Superior temporal gyrus (tissue), 1 donor: ENCODE results near the gene TTC39B.

ENCODE experiments used
- DNase-seq: peaks from one replicate; pipeline ENCODE4 v3.0.0-alpha.2; 2016; ENCODE audit errors: extremely low spot score

The TTC39B gene

DNA sequence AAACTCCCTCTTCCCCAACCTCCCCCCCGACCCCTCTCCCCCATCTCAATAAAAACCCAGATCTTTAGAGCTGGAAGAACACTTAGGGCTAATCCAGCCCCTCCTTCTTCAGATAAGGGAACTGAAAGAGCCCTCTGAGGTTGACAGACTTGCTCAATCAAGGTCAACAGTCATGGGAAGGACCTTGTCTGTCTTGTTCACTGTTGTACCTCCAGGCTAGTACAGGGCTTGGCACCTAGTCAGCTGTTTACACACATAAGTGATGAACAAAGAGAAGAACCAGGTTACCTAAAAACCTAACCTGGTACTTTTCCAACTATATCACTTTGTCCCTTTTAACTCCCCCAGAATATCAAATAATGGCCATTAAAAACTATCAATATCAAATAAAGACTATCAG, 2.4 kb downstream of the TTC39B start:
- no peak for DNase-seq

DNA sequence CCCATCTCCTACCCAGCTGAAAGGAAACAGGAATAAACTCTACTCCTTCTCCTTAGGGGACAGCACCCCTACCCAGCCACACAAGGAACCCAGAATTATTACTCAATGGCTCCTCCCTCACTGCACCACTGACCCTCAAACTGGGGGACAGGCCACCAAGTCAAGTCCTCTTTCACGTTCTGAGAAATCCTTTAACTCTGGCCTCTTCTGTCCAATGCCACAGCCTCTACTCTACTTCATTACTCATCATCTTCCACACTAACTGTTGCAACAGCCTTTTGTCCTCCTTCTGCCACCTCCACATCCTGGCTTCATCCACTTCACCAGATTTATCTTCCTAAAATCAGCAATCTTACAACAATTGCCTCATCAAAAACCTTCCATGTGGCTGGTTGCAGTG, 6.8 kb downstream of the TTC39B start:
- no peak for DNase-seq

DNA sequence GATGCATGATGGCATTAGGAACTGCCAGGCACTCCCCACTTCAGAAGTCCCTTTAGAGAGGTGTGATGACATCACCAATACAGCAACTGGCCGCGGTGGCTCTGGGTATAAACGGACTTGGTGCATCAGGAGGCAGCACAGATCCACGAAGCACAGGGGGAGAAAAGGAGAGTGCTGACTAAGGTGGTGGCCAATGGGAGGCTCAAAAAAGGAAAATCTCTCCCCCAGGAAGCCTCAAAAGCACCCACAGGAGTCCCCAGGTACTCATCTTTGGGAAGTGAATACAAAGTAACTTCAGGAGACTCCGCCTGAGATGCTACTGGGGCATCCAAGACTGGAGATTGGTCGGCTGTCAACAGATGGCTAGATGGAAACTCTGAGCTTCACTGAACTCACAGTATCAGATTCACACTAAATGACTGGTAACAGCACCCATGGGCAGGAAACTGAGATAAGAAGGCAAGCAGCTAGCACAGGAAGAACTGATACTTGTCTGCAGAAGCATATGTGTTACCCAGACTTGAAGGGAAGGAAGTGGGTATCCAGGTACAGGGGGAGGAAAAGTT, 7.6 kb downstream of the TTC39B start:
- DNase-seq = no peak

DNA sequence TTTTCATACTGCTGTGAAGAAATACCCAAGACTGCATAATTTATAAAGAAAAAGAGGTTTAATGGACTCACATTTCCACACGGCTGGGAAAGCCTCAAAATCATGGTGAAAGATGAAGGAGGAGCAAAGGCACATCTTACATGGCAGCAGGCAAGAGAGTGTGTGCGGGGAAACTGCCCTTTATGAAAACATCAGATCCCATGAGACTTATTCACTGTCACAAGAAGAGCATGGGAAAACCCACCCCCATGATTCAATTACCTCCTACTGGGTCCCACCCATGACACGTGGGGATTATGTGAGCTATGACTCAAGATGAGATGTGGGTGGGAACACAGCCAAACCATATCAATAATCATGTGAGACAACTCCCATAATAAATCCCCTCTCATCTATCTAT, 8.7 kb downstream of the TTC39B start:
- DNase-seq = no peak

DNA sequence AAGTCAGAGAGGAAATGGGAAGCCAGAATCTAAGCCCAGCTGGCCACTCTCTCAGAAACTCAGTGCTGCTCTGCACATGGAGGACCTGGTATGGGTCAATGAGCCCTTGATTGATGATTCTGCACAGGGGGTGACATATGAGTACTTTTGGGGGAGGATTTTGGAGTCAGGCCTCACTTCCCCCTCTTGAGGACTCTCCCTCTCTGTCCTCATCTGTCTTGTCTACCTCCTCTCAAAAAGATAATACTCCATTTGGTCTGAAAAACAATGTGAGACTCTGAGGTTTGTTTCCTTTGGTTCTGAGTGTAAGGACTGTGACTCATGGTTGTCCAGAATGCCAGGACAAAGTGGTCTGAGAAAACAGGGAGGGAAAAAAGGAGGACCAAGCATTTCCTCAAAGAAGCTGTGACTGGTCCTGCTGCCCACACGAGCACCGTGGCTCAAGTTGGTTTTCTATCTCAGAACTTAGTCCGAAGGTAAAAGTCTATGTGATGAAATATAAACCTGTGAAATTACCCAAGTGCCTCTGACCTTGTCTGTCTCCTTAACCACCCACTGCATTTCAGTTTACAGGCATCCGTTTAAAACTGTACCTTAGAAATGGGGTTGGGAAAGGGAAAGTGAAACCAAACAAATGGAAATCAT, 11.1 kb downstream of the TTC39B start:
- no peak for DNase-seq

DNA sequence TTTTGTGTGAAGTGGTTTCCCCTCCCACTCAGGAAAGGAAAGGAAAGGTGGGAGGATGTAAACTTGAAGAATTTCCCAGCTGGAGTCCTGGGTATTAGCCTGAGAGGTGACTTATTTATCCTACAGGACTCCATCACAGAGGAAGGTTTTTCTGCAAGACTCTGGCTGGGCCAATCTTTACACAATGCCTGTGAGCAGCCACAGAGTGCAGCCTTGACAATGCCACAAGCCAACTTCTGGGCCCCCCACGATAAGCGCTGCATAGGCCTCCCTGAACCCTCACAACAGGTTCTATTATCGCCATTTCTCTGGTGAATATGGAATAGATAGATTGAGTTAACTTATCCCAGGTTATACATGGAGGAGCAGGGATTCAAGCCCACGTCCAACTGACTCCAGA, 12.4 kb downstream of the TTC39B start:
- DNase-seq = no peak

DNA sequence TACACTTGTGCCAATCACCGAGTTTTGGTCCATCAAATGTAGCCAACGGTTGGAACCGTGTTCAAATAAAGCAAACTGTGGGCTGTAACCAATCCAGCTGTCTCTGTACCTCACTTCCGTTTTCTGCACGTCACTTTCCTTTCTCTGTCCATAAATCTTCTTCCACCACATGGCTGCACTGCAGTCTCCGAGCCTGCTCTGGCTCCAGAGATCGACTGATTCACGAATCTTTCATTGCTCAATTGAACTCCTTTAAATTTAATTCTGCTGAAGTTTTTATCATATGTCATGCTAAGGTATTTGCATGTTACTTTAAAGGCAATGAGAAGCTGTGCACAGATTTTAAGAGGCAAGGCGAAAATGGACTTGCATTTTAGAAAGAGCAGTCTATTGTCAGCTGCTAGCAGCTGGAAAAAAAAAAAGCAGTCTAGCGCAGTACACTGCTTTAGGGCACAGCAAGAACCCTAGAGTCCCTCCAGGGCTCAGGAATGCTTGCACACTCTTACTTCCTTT, 13.2 kb downstream of the TTC39B start:
- DNase-seq = peak; percentile 44

DNA sequence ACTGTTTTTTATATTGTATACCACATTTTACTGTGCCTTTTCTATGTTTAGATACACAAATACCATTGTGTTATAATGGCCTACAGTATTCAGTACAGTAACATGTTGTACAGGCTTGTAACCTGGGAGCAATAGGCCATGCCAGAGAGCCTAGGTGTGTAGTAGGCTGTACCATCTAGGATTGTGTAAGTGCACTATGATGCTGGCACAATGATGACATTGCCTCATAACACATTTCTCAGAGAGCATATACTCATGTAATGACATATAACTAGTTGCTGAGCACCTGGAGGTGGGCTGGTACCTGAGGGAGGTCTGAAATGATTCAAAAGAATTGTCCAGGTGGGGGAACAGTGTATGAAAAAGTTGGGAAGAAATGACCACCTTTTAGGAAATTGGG, 13.9 kb downstream of the TTC39B start:
- DNase-seq = no peak

DNA sequence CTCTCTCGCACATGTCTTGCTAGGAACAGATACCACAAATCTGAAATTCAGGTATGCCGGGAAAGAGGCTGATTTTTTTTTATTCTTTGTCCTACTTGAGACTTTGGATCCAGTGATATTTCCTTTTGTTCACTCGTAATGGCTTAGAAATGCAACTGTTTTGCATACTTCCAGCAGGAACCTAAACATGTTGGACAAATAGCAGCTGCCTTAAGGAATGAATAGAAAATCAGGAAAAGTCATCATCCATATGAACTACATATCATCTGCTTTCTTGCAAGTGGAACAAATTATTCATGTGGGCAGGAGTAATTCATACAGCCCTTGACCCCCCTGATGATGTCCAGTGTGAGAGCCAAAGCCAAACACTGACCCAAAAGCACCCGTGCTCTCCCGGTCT, 17.4 kb downstream of the TTC39B start:
- no peak for DNase-seq

DNA sequence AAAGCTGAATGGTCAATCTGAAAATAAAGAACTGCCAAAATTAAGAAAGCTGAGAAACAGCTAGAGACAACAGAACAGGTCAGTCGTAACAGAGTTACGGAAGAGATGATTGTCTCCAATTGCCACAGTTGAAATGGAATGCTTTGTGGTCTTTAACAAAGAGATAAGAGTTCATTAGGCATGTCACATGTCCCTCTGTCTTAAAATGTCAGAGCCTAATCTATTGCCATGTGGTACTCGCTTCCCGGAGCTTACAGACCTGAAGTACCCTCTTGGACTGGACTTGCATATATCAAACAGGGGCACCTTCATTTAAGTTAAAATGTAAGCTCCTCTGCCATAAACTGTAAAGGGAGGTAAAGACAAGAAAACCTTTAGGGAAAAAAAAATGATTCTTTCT, 19.7 kb downstream of the TTC39B start:
- no peak for DNase-seq

DNA sequence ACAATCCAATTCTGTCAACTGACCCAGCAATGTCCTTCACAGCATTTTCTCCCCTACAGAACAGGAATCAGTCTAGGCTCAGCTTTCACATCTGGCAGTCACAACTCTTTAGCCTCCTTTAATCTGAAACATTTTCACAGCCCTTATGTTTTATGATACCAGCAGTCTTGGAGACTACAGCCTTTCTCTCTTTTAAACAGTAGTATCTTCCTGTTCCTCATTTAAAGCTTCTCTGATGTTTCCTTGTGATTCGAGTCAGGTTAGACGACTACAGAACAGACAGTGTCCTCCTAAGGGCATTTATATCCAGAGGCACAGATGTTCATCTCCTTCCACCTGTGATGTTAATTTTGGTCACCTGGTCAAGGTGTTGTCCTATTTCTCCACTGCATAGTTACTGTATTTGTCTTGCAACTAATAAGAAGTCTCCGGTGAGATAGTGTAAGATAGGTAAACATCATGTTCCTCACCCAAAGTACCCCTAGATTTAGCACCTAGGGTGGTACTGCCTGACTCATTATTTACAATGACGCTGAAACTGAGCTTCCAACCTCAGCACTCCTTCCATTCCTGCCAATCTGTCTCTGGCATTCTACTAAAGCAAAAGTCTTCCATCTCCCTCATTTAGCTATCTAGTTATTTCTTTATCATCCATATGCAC, 20.7 kb downstream of the TTC39B start:
- DNase-seq = no peak

DNA sequence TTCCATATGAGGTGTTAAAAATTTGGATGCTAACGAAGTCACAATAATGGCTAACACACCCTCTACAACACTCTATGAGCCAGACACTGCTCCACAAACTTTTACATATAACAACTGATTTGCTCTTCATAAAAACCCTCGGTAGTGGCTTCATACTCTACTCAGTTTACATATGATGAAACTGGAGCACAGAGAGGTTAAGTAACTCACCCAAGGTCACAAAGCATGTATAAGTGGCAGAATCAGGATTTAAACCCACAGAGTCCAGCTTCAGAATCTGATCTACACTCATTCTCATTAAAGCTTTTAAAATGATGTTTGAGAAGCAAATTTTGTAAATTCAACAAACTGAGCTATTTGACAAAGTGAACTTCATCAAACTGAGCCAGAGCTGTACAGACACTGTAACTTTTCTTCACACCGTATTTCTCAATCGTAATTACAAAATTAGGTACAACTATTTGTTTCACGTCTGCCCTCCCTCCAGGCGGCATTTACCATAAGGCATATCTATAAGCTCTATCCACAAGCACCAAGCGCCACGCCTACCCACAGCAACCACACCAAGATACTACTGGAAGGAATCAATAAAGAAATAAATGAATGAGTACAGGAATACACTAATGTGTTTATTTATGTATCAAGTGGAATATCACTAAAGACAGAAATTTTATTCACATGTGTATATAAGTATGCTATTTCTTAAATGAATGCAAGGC, 24.3 kb downstream of the TTC39B start:
- DNase-seq = no peak

DNA sequence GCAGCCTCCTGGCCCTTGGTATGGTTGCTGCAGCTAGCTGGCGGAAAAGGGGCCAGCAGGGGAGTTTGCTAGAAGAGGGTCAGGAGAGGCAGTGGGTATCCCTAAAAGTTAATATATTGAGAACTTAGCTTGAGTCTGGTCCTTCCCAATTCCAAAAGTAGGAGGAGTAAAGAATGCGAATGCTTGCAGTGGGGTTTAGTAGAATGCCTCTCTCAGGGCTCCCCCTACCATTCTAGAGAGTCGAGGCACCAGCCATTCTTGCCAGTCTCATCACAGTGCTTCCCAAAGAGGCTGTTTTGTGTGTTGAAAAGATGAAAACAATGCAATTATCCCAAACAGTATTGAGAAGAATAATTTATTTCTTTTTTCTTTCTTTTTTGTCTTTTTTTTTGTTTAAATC, 26.4 kb downstream of the TTC39B start:
- DNase-seq = no peak

DNA sequence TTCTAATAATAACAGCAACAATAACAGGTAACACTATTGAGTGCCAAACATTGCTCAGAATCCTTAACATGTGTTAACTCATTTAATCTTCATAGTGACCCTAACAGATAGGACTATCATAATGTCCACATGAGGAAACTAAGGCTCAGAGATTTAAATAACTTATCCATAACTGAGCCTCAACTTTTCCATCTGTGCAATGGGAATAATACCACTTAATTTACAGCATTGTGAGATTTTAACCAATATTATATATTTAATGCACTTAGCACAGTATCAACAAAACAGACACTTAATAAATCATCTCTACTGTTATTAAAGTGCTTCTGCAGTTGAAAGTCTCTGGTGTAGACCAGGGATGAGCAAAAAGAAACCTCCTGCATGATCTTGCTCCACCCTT, 28.2 kb downstream of the TTC39B start:
- DNase-seq = no peak

DNA sequence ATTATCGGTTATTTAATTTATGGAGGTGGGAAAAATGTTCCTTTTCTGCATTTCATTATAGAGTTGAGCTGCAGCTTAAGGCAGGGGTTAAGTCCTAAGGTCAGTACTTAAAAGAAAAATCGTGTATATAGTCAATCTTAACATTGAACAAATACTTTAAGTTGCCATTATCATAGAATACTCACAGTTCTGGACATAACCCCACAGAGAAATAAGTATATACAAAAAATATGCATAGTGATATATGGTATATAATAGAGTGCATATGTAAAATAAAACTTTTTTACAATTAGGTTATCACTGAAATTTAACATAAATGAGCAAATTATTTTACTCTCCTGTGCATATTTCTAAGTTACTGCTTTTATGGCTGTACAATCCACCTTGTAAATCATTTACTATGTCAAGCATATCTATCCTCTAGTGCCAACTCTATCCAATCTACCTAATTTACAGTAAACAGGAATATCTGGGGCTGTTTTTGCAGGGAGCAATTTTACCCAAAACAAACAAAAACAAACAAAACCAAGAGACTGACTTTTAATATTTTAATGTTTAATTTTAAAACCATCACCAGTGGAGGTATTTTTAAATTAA, 28.8 kb downstream of the TTC39B start:
- DNase-seq = no peak

DNA sequence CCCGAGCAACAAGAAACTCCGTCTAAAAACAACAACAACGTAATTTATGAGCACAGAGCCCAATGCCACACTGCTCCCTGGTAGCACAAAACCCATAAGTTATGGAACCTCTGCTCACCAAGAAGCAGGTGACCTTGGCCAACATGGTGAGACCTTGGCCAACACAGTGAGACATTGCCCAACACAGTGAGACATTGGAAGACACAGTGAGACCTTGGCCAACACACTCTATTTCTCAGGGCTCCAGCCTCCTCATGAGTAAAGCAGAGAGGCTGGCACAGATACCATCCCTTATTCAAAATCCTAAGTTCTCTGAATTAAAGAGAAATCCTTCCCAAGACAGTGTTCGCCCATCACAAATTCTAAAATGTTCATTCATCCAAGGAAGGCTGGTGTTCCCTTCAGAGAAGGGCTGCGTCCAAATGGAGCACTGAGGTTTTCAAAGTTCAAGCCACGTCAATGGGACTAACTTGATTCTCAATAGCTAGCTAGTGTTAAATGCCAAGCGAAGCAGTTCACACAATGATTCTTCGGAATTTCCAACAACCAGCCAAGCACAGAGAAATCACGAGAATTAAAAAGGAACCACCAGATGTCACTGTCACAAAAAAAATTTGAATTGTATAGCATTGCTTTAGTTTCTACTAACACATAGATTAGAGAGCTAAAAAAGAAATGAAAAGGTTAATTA, 29.5 kb downstream of the TTC39B start:
- DNase-seq = peak; percentile 93

DNA sequence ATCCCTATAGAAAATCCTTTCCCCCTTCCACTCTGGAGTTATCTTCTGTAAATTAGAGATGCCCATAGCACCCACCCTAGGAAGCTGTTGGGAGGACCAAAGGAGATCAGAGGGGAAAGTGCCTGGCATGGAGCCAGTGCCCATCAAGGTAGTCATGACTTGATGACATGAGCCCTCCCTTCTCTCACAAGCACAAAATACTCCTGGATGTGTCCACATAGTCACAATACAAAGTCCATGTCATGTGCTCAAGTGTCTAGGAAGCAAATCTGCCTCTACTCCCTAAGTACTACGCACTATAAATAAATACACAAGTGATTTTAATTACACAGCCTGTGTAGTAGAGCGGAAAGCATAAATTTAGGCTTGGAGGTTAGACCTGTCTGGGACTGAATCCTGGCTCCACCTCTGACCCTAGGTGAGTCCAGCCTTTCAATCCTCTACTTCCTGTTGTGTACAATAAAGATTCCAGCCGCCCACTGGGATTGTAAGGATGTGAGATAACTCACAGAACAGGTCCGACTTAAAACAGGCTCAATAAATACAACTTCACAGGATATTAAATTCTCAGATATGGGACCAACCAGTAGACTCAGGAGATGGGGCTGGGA, 30.6 kb downstream of the TTC39B start:
- DNase-seq = no peak

DNA sequence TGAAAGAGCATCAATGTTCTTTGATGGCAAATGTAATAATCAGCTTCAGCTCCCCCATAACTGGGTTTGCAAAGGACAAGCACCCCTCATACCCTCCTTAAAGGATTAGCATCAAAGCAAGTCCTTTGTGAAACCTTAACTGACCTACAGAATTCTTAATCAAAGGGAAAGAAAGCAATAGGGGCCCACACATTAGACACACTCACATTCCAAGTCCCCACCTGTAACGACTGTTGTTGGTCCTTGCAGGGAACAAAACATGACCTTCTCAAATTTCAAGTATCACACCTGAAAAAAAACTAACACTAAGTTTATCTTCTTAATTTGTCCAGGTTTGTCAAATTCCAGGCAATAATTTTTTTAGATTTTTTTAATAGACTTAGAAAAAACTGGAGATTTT, 32.6 kb downstream of the TTC39B start:
- no peak for DNase-seq

DNA sequence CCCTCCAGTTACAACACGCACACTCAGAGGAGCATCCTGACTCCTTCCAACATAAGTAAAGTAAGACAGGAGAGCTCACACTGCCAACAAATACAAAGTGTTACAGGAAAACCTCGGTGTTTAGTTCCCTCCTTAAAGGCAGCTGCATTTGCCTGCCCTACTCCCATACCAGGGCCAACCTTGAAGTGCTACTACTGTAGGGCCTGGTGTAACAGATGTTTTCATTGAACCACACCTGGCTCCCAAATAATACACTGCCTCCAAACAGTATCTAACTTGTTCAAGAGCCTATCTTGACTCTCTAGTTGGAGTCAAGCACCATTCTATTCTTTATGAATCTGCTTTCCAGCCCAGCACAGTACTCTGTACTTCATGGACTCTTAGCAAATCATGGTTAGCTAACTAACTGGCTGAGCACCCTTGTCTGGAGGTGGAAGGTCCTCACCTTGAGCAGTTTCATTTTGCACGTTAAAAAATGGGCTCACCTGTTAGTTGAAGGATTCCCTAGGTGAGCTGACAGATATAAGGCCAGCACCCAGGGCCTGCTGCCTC, 34.6 kb downstream of the TTC39B start:
- DNase-seq = no peak

DNA sequence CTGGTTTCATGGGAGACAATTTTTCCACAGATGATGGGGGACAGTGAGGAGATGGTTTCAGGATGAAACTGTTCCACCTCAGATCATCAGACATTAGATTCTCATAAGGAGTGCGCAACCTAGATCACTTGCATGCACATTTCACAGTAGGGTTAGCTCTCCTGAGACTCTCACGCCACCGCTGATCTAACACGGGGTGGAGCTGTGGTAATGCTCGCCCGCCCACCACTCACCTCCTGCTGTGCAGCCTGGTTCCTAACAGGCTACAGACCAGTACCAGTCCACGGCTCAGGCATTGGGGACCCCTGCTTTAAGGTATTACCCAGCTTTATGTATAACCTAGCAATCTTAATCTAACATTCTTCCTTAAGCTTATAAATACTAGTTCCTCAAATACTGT, 35.6 kb downstream of the TTC39B start:
- no peak for DNase-seq

DNA sequence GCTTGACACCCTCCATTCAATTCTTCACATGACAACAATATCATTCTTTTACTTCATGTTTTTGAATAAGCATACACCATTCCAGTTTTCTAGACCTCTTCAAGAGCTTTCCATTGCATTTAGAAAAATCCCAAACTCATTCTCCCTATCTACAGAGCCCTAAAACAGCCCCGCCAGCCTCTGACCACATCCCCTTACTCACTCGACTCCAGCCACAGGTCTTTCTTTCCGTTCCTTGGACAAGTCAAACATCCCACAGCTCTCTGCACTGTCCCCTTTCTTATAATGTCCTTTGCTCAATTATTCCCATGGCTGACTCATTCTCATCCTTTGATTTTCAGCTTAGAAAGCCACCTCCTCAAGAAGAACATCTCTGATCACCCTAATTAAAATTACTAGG, 38.2 kb downstream of the TTC39B start:
- DNase-seq = no peak
